ENCODE data around the gene AP2B1.
"Not testable (repeated sequence)": the region's sequence is repeated elsewhere in the genome, so short reads cannot be mapped to it uniquely, and the experiment has no call there.

The AP2B1 gene

DNA sequence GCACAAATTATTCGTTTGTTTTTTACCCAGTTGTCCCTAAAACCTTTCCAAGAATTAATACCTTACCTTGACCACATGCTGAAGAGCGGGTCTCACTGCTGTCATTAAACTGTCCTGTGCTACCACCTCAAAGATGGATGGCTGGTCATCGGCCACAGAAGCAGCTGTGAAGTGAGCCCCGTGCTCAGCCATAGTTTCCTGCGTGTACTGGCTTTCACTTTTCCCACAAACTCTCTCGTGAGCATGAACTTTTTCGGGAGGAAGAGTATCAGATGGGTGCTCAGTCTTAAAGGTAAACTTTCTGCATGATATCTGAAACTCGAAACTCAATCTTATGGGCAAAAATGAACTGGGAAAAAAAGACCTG, 9.3 kb upstream of the AP2B1 start:
- DNase-seq, result no peak

DNA sequence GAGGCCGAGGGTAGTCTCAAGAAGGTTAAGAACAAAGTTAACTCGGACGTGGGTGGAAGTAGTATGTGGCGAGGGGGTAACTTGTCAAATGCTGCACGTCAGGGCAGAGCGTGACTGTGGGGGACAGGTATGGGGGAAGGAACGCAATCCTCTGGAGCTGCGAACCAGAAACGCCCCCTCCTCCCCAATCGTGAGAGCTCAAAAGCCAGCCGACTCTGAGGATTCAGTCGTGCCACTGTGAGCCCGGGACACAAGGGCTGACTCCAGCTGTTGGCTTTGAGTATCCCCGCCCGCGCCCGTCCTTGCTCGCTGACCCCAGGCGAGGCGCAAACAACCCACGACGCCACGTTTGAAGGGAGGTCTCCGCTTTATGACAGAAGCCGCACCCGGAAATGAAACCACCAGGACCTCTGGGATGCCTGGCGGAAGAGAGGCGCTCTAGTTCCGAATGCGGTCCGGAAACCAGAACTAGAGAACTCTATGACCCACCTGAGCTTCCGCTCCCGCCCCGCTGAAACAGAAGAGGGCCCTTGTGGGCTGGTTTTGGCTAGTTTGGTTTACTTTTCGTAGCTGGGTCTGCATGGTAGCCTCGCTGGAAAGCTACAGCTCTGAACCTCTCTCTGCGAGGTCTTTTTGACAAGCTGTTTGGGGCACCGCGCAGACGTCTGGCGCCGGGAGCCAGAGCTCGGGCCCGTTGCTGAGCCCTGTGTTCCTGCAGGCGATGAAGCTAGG, 8.8 kb upstream of the AP2B1 start, which contains the start of gene PEX12:
Gene PEX12, minus strand, starts transcription at position 375 of the 732 bp plus-strand sequence. CDS start 550 bp downstream, outside the sequence.
- DNase-seq, result peak; percentile 78

DNA sequence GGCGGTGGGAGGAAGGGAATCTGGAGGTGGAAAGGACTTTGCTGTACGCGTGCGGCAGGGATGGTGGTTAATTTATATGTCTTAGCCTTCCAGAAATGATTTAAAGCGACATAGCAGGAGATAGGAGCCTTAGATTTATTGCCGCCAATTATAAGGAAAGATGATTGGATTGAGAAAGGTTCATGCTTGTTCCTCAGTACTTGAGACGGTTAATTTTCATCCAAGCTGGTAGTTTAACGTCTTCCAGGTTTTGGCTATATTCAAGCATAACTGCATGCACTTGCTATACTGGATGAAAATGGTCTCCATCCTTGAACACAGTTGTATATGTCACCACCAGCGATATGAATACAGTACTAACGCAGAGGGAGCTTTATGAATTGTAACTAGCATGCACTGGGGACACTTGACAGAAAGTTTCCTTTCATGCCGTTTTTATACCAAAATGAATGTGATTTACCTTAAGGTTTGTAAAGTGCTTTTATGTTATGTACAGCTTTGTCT, 8.1 kb upstream of the AP2B1 start:
- no peak for DNase-seq

DNA sequence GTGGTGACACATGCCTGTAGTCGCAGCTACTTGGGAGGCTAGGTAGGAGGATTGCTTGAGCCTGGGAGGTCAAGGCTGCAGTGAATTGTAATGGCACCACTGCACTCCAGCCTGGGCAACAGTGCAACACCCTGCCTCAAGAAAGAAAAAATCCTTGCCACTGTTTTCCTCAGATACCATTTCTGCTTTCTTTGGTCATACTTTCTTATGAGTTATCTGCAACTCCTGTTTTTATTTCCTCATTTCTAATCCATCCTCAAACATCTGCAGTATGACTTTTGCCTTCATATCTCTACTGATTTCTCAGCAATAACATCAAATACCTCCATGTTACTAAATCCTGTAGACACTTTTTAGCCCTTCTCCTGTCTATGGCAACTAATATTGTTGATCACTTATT, 3.1 kb upstream of the AP2B1 start:
- DNase-seq, result no peak

DNA sequence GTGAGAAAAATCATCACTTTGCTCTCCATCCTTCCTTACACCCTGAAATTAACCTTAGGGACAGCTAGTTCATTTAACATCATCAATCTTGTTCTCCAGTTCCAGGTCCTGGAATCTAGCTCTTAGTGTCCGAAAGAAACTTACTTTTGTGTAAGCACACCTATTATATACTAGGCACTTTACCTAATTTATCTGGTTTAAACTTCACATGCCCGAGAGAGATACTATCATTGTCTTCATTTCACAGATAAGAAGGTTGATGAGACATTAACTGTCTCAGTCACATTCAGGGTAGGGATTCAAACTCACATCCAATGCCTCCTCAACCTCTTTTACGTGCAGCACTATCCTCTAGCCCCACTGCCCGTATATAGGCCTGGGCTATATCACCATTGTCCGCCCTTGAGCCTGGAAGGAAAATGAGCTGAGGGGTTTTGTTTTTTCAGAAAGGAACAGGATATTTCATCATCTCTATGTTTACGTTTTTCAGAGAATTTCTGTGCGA, 501 bp upstream of the AP2B1 start:
- no peak for DNase-seq

DNA sequence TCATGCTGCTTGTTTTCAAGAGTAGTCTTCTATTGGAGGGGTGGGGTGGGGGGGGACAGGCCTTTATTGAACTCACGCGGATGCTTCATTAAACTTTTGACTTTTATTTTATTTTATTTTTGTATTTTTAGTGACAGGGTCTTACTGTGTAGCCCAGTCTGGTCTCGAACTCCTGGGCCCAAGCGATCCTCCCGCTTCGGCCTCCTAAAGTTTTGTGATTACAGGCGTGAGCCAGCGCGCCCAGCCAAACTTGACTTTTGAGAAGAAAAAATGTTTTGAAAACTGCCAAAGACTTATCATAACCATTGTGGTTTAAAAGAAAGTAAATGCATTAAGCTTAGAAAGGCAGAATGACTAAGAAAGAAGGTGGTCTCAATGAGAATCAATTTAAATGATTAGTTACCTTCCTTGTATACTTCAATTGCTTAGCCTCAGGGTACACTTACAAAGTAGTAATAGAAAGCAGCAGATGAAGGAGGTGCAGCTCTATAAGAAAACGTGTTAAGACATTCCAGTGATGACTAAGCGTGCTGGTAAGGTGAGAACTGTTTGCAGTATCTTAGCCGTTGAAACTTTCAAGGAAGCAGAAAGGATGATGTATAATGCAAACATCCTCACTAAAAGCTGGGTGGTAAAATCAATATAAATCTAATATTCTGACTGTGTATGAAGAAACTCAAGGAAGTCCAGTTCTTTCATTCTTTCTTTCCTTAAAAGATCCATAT, 1.2 kb downstream of the AP2B1 start:
- no peak for DNase-seq

DNA sequence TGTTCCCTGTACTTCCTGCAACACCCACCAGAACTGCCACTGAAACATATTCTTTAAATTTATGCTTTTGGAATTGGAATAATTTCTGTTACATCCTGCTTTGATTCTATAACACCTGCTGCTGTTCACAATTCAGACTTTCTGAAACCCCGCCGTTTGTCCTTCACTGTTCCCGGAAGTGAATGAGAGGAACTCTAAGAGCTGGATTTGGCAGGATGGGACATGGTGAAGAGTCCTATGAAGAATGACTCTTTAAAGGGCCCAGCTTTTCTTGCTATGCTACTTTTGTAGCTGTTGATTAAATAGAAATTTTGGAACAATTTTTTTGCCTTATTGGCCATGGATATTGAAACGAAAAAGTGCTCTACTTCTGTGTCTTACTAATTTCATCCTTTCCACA, 8.9 kb downstream of the AP2B1 start:
- DNase-seq, result no peak

DNA sequence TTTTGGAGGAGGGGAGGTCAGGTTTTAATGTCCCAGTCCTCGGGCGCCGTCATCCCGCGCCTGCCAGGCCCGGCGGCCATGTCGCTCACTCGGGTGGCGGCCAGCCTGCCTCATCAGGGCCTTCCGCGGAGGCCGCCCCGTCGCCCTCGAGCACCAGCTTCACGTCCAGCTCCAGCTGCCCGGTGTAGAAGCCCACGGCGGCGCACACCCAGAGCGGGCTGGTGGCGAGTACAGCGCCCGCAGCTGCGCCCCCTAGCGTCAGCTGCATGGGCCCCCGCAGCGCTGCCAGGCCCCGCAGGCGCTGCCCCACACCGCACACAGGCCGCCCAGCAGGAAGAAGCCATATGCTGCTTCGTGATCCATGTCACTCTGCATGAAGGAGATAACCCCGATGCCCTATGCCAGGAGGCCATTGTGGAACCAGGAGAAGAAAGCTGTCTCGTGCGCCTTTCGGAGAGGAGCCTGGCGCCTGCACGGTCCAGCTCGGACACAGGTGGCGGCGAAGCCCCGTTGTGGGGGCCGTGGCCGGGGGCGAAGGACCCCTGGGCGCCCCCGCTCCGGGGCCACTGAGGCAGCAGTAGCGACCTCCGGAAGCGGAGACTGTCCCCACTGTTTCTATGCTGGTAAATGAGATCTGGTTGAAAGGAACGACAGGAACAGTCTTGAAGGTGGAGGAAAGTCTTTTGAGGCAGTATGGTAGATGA, 9.6 kb downstream of the AP2B1 start:
- DNase-seq, result no peak

DNA sequence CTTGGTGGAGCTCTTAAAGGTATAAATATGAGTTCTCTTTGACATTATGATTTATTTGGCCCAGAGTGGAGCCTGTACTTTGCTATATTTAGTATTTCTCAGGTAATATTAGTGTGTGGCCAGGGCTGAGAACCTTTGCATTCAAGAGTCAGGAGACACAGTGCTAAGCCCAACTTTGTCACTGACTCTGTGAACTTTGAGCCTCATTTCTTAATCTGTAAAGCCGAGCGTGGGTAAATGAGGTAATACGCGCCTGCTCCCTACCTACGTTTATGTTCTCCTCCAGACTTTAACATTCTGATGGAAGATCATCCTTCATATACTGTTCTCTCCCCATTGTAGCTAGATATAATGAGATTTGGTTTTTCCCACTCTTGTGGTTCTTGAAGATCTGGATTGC, 10.5 kb downstream of the AP2B1 start:
- no peak for DNase-seq

DNA sequence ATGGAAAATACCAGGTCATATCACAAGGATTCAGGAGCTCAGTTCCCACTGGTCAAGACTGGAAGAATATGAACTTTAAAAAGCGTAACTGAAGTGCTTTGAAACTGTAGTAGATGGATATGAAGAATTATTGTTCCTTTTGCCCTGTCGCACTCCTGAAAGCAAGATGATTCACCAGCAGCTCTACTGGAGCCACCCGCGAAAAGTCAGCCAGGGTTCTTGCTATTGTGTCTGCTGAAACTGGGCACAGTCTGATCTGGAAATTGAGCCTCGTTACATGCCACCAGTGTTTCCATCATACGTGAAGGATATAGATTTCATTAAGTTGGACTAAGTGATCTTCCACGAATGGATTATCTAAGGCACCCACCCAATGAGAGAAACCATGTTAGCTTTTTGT, 16.6 kb downstream of the AP2B1 start:
- DNase-seq, result no peak

DNA sequence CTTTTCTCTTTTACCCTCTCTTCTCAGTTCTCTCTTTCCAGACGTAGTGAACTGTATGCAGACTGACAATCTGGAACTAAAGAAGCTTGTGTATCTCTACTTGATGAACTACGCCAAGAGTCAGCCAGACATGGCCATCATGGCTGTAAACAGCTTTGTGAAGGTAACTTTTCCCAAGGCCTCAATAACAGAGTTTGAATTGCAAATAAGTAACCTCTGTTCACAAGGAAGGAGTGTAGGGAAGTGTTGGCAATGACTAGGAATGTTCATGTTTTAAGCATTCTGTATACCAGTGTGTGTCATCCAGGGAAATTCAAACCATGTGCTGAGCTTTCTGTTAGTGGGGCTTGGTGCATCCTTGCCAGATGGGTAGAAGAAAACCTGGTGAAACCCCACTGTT, 18.6 kb downstream of the AP2B1 start:
- DNase-seq, result no peak

DNA sequence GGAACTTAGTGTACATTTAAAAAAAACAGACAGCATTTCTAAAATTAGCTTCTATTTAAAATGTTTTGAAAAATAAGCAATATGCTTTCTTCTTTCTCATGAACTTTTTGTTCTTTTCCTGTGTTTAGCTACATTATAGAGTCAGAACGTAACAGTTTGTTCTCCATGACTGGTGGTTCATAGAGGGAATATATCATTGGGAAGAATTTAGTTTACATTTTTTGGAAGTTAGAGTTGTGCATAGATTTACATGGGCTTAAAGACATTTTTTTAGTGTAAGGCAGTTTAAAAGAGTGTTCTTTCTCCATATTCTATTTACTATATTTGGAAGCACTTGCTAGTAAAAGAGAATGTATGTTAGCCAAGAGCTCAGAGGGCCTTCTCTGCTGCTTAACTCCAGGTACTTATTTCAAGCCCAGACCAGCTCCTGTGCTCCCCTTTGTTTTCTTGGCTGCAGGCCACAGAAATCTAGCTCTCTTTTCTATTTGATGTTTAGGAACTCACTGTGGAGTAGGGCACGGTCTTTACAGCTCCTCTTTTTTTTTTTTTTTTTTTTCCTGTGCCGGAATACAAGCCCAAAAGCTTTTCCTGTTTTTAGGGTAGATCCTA, 20.2 kb downstream of the AP2B1 start:
- no peak for DNase-seq

DNA sequence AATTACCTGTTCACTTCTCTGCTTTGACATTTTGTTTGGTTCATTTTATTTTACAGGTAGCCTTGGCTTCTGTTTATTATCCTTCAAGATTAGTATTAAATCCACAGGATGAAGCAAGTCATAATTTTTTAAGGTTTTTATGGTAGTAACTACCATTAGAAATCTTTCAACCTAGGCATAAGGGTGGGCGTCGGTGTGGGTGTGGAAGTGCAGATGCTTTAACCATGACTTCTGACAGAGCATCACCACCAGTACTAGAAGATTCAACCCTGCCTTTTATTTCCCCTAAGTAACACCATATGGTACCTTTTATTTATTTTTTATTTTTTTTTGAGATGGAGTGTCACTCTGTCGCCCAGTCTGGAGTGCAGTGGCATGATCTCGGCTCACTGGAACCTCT, 22.7 kb downstream of the AP2B1 start:
- DNase-seq, result no peak

DNA sequence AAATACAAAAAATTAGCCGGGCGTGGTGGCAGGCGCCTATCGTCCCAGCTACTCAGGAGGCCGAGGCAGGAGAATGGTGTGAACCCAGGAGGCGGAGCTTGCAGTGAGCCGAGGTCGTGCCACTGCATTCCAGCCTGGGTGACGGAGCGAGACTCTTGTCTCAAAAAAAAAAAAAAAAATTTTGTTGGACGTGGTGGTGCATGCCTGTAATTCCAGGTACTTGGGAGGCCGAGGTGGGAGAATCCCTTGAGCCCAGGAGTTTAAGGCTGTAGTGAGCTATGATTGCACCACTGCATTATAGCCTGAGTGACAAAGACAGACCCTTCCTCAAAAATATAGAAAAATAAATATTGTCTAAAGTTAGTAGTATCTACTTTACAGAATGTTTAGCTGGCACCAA, 23.6 kb downstream of the AP2B1 start:
- DNase-seq, result not testable (repeated sequence)

DNA sequence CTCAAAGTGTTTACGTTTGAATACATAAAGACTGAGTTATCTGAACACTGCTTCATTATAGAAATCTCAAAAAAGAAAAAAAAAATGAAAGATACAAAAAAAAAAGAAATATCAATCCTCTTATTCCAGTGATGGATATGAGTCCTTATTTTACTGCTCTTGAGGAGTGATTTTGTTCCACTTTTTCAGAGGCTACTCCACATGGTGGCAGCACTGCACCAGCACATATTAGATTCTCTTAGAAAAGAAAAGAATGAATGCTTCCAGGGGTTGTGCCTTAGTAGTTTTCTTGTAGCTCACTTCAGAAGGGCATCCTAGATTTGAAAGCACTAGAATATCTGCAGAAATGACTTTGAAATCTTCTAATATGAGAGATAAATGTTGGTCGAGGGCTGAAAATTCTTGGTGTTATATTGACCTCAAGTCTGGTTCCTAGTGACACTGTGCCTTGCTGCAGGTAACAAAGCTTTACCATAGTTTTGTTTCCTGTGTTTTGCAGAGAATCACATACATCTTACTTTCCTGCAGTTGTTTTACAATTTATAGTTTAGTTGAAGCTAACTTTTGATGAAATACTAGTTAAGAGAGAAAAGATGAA, 25.9 kb downstream of the AP2B1 start:
- no peak for DNase-seq

DNA sequence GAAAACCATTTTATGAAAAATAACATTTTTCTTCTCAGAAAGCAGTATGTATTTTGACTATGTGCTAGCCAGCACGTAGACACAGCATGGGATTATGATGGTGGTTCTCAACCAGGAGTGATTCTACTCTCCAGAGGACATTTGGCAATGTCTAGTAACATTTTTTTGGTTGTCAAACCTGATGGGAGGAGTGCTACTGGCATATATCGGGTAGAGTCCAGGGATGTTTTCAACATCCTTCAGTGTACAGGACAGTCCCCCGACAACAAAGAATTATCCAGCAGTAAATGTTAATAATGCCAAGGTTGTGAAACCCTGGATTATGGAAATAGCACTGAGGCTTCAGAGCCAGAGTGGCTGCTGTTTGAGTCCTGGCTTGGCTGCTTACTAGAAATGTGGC, 27.7 kb downstream of the AP2B1 start:
- DNase-seq, result no peak

DNA sequence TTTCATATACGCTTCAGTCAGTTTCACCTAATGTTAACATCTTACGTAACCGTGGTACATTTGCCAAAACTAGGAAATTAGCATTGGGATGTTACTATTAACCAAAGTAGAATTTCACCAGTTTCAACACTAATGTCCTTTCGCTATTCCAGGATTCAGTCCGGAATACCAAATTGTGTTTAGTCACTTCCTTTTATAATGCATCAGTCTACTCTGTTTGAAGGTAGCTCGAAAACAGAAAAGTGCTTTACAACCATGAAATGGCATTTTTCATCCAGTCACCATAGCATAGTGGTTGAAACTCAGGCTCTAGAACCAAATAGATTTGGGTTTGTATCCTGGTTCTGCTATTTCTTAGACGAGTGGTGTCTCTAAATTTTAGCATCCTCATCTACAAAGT, 29.4 kb downstream of the AP2B1 start:
- DNase-seq, result no peak

DNA sequence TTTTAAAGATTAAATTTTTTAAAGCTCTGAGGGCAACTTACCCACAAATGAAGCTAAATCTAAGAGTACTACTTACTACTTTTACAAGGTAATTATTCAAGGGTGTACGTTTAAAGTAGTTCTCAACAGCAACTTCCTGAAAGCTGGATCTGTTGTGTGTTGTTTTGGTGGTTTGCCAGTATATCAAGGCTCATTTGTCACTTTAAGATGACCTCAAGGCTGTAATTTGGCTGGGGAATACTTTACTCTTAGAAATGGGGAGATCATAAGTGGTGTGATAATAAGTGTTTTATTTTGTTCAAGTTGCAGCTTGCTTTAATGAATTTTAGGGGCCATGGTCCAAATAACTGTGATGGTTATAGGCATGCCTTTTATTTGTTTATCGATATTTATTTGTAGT, 30.4 kb downstream of the AP2B1 start:
- no peak for DNase-seq

DNA sequence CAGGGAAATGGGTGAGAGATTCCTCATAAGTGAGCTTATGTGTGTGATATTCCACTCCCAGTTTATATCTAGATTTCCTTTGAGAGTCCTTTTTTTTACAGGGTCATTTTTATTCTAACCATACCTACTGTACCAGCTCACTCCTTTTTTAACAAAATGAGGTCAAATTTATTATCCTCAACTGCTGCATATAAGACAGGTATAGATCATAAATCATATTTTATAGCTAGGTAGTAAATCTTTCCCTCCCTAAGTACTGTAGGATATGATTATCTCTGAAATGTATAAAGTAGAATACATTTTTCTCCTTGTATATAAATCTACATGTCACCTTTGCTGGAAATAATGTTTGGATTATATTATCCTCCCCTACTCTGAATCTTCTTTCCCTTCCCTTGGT, 31.5 kb downstream of the AP2B1 start:
- DNase-seq, result no peak

DNA sequence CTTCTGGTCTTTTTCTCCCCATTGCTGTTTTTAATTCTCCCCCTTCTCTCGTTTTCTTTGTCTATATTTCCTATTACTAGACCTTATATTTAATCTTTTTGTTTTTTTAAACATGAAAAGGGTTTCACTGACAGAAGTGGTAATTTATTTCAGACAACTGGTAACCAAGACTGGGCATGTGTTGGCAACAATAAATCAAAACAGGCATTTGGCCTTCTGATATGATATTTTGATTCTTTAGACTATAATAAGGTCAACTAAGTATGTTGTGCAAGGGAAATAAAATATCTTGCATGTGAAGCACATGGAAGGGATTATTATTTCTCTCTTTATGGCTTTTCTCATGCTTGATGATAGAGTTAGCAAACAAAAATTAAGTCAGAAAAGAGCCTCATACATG, 34.6 kb downstream of the AP2B1 start:
- no peak for DNase-seq

DNA sequence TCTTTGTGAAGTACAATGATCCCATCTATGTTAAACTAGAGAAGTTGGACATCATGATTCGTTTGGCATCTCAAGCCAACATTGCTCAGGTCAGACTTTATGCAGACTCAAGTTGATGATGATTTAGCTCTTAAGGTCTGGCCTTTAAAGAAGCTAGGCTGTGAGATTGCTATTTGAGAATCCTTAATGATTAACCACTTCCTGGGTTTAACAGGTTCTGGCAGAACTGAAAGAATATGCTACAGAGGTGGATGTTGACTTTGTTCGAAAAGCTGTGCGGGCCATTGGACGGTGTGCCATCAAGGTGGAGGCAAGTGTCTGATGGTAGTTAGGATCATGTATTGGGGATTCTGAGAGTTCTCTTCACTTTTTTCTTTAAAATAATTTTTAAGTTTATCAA, 40.3 kb downstream of the AP2B1 start:
- no peak for DNase-seq

DNA sequence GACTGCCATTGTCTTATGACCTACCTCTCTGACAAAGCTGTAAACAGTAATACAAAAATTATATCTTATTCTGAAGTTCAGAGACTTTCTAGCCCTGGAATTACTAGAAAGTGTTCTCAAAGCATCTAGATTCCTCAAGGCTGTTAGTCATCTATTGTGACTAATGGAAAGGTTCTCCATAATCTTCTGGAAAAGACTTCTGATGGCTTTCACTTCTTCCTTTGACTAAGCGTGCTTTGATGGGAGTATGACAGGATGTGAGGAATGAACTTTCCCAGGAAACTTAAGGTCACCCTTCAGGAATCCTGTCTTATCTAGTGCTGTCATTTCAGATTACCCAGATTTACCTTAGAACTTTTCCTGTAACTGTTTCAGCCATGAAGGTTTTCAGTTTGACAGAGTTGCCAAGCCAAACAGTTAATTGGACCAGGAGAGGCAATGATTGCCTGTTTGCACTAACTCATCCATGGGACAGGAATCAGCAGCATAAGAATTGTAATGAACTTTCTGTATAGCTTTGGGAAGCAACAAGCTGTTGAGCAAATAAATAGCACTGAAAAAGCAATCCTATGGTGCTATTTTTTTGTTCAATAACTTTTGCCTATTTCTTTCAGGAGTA, 43.5 kb downstream of the AP2B1 start:
- no peak for DNase-seq

Measured in activated CD4-positive, alpha-beta T cell treated with anti-CD3 and anti-CD28 coated beads for 1 hour (primary cell).